GM12891 (cell line): ENCODE results near the gene CGN.

Source experiments
- POLR2A ChIP-seq: IDR thresholded peaks from 2 replicates; pipeline ENCODE4 v1.6.1; 2011; ENCODE audit warnings: low read depth, low read length, control low read depth
- POLR2AphosphoS5 ChIP-seq: IDR thresholded peaks from 2 replicates; pipeline ENCODE4 v1.6.1; 2011; ENCODE audit warnings: low read depth, low read length, control low read depth
- SPI1 ChIP-seq: IDR thresholded peaks from 2 replicates; pipeline ENCODE4 v1.6.1; 2011; ENCODE audit warnings: low read depth, low read length, control low read depth
- TAF1 ChIP-seq: IDR thresholded peaks from 2 replicates; pipeline ENCODE4 v1.6.1; 2011; ENCODE audit warnings: low read depth, low read length, control low read depth

GRCh38 chr1:151485685-151486255, 25.4 kb upstream of the CGN start:
- TF ChIP-seq POLR2AphosphoS5: no peak
- no peak for TF ChIP-seq TAF1
- TF ChIP-seq POLR2A: no peak
- TF ChIP-seq SPI1: no peak
